H9 (cell line): ENCODE measurements around the gene MRPS31. TPM values are rescaled to one million over a fixed set of nuclear protein-coding genes. Genes with fewer than 3 reads are reported as not detected.
A peak's percentile ranks its signal among the peaks of the same experiment; 100 is the strongest.

Experiments used
- DNase-seq: peaks from one replicate; pipeline ENCODE4 v3.0.0-alpha.2; 2017
- H2AFZ ChIP-seq: one replicate; pipeline ENCODE4 v1.6.1; 2013; ENCODE audit warnings: mild to moderate bottlenecking, low read length, control low read depth, moderate library complexity
- H2AK5ac ChIP-seq: 2 replicates; pipeline ENCODE4 v1.6.1; 2013; ENCODE audit warnings: low read length, control low read depth, mixed read lengths; ENCODE audit not compliant: insufficient read length
- H2BK120ac ChIP-seq: one replicate; pipeline ENCODE4 v1.6.1; 2013; ENCODE audit warnings: low read depth, mild to moderate bottlenecking, low read length, control low read depth, inconsistent platforms; ENCODE audit not compliant: poor library complexity, severe bottlenecking
- H2BK12ac ChIP-seq: 2 replicates; pipeline ENCODE4 v1.6.1; 2013; ENCODE audit warnings: low read length, control low read depth, mixed read lengths, low read depth; ENCODE audit not compliant: insufficient read length
- H2BK15ac ChIP-seq: 2 replicates; pipeline ENCODE4 v1.6.1; 2013; ENCODE audit warnings: low read depth, low read length, control low read depth
- H2BK20ac ChIP-seq: one replicate; pipeline ENCODE4 v1.6.1; 2013; ENCODE audit warnings: low read depth, mild to moderate bottlenecking, low read length, control low read depth, inconsistent platforms; ENCODE audit not compliant: poor library complexity, severe bottlenecking
- H2BK5ac ChIP-seq: 2 replicates; pipeline ENCODE4 v1.6.1; 2013; ENCODE audit warnings: low read length, control low read depth, mixed read lengths; ENCODE audit not compliant: insufficient read length
- H3K14ac ChIP-seq: 2 replicates; pipeline ENCODE4 v1.6.1; 2013; ENCODE audit warnings: low read length, control low read depth; ENCODE audit not compliant: insufficient read depth
- H3K18ac ChIP-seq: 2 replicates; pipeline ENCODE4 v1.6.1; 2013; ENCODE audit warnings: low read depth, mild to moderate bottlenecking, mixed read lengths, low read length, control low read depth; ENCODE audit not compliant: insufficient read length
- H3K23ac ChIP-seq: 2 replicates; pipeline ENCODE4 v1.6.1; 2013; ENCODE audit warnings: low read length, control low read depth, mixed read lengths, low read depth; ENCODE audit not compliant: insufficient read length
- H3K23me2 ChIP-seq: 2 replicates; pipeline ENCODE4 v1.6.1; 2013; ENCODE audit warnings: low read depth, mild to moderate bottlenecking, mixed read lengths, low read length, control low read depth; ENCODE audit not compliant: insufficient read length, poor library complexity, severe bottlenecking
- H3K27ac ChIP-seq: 2 replicates; pipeline ENCODE4 v1.5.1; 2013; ENCODE audit warnings: low read length, control low read depth, mixed read lengths, low read depth; ENCODE audit not compliant: insufficient read length
- H3K27me3 ChIP-seq: 2 replicates; pipeline ENCODE4 v1.6.1; 2013; ENCODE audit warnings: low read length, control low read depth, inconsistent platforms; ENCODE audit not compliant: insufficient read depth
- H3K4ac ChIP-seq: 2 replicates; pipeline ENCODE4 v1.6.1; 2013; ENCODE audit warnings: low read depth, mild to moderate bottlenecking, control low read depth, inconsistent platforms, low read length, moderate library complexity
- H3K4me1 ChIP-seq: 2 replicates; pipeline ENCODE4 v1.6.1; 2013; ENCODE audit warnings: low read length, control low read depth, inconsistent platforms; ENCODE audit not compliant: insufficient read depth
- H3K4me2 ChIP-seq: 2 replicates; pipeline ENCODE4 v1.6.1; 2013; ENCODE audit warnings: low read length, control low read depth, mixed read lengths; ENCODE audit not compliant: insufficient read length, insufficient read depth
- H3K56ac ChIP-seq: 2 replicates; pipeline ENCODE4 v1.6.1; 2013; ENCODE audit warnings: low read depth, mild to moderate bottlenecking, mixed read lengths, low read length, control low read depth; ENCODE audit not compliant: insufficient read length
- H3K79me1 ChIP-seq: 2 replicates; pipeline ENCODE4 v1.6.1; 2013; ENCODE audit warnings: low read depth, mild to moderate bottlenecking, moderate library complexity, low read length, control low read depth, inconsistent platforms; ENCODE audit not compliant: insufficient read depth, poor library complexity, severe bottlenecking
- H3K79me2 ChIP-seq: 2 replicates; pipeline ENCODE4 v1.6.1; 2013; ENCODE audit warnings: low read length, control low read depth, inconsistent platforms; ENCODE audit not compliant: insufficient read depth
- H3K9ac ChIP-seq: 2 replicates; pipeline ENCODE4 v1.6.1; 2013; ENCODE audit warnings: low read length, control low read depth, mixed read lengths; ENCODE audit not compliant: insufficient read length; ENCODE audit errors: extremely low read depth
- H3K9me3 ChIP-seq: one replicate; pipeline ENCODE4 v1.6.1; 2013; ENCODE audit warnings: low read depth, low read length, inconsistent platforms; ENCODE audit not compliant: control insufficient read depth
- H3T11ph ChIP-seq: one replicate; pipeline ENCODE4 v1.6.1; 2013; ENCODE audit warnings: mild to moderate bottlenecking, low read length, control low read depth, inconsistent platforms
- H4K20me1 ChIP-seq: one replicate; pipeline ENCODE4 v1.6.1; 2013; ENCODE audit not compliant: control insufficient read depth, insufficient read length, insufficient read depth
- H4K5ac ChIP-seq: 2 replicates; pipeline ENCODE4 v1.6.1; 2013; ENCODE audit warnings: low read depth, mild to moderate bottlenecking, mixed read lengths, low read length, control low read depth; ENCODE audit not compliant: insufficient read length
- H4K8ac ChIP-seq: replicated peaks from 2 replicates; pipeline ENCODE4 v1.6.1; 2013; ENCODE audit warnings: low read length, control low read depth, mixed read lengths, low read depth; ENCODE audit not compliant: insufficient read length
- H4K91ac ChIP-seq: 2 replicates; pipeline ENCODE4 v1.6.1; 2013; ENCODE audit warnings: low read depth, mild to moderate bottlenecking, moderate library complexity, mixed read lengths, low read length, control low read depth; ENCODE audit not compliant: insufficient read length
- H3K27ac Mint-ChIP-seq, 3 experiments: 2 replicates in 2 of 3; 3 replicates in 1 of 3; pipeline ENCODE4 v1.8.0; 2020 to 2021; ENCODE audit warnings: mixed read lengths in 3 of 3, mild to moderate bottlenecking in 1 of 3, moderate library complexity in 1 of 3
- H3K27me3 Mint-ChIP-seq: 2 replicates; pipeline ENCODE4 v1.8.0; 2021; ENCODE audit warnings: low read depth, mild to moderate bottlenecking, moderate library complexity, mixed read lengths
- H3K36me3 Mint-ChIP-seq, 3 experiments: 2 replicates in 2 of 3; 3 replicates in 1 of 3; pipeline ENCODE4 v1.8.0; 2020 to 2021; ENCODE audit warnings: low read depth in 3 of 3, mixed read lengths in 3 of 3; ENCODE audit not compliant: insufficient read depth in 1 of 3
- H3K4me1 Mint-ChIP-seq, 2 experiments: 2 replicates each; pipeline ENCODE4 v1.8.0; 2020; ENCODE audit warnings: mixed read lengths in 2 of 2
- H3K4me3 Mint-ChIP-seq, 2 experiments: 2 replicates in 1 of 2; 3 replicates in 1 of 2; pipeline ENCODE4 v1.8.0; 2020 to 2021; ENCODE audit warnings: mild to moderate bottlenecking in 2 of 2, mixed read lengths in 2 of 2, moderate library complexity in 1 of 2
- H3K9me3 Mint-ChIP-seq, 2 experiments: 2 replicates in 1 of 2; 3 replicates in 1 of 2; pipeline ENCODE4 v1.8.0; 2020; ENCODE audit warnings: mild to moderate bottlenecking in 2 of 2, mixed read lengths in 2 of 2, moderate library complexity in 1 of 2
- CTCF ChIP-seq: fragments of 200-600 bp; sonication (generic); conservative IDR thresholded peaks from 3 replicates; pipeline ENCODE4 v1.8.0; 2021; ENCODE audit warnings: antibody characterized with exemption, mild to moderate bottlenecking
- WGBS: extraction: QIAGEN DNeasy Blood & Tissue Kit; methylation state at CpG from one replicate; pipeline ENCODE4 v1.1.7; 2013; ENCODE audit warnings: missing lambda C conversion rate, low lambda C conversion rate, mixed read lengths; ENCODE audit not compliant: insufficient read length; ENCODE audit errors: extremely low coverage; 5-methylcytosine and 5-hydroxymethylcytosine counted together
- total RNA-seq: library from RNA; stranded (reverse); gene quantifications from 2 replicates; pipeline ENCODE4 v1.2.1, GENCODE V29; 2021

The MRPS31 gene
- total RNA-seq, 1 experiment from 2014 or later: 27.3 TPM

GRCh38 chr13:40806241-40806640 is 35.3 kb upstream of the MRPS31 start:
- DNase-seq: no peak
- Histone ChIP-seq H3T11ph (no peak overlapping the region), H4K5ac (no peak overlapping the region), H2BK15ac (no peak overlapping the region), H3K23ac (no peak overlapping the region), H2BK5ac (no peak overlapping the region), H3K27ac (no peak overlapping the region), H3K23me2 (no peaks in the 10 kb centered on the region), H2BK12ac (no peak overlapping the region), H3K79me2 (no peaks in the 10 kb centered on the region), H4K20me1 (no peaks in the 10 kb centered on the region), H4K91ac (no peak overlapping the region), H2AK5ac (no peak overlapping the region), H3K9ac (peak overlapping the region; percentile 37), H2AFZ (no peak overlapping the region), H3K56ac (no peak overlapping the region), H3K4me1 (no peaks in the 10 kb centered on the region), H3K4ac (no peak overlapping the region), H3K14ac (no peak overlapping the region), H3K4me2 (no peak overlapping the region), H4K8ac (no peak overlapping the region), H3K9me3 (no peaks in the 10 kb centered on the region), H2BK120ac (no peak overlapping the region), H3K79me1 (no peaks in the 10 kb centered on the region), H3K27me3 (no peaks in the 10 kb centered on the region), H3K18ac (no peak overlapping the region), H2BK20ac (no peak overlapping the region)
- peak overlapping the region in 1 of 3 experiments; percentile 32; a peak in 1 of 7 replicates for H3K27ac Mint-ChIP-seq
- no peak for TF ChIP-seq CTCF
- H3K9me3 Mint-ChIP-seq: no peaks in the 10 kb centered on the region
- WGBS: no CpG with 5 or more reads among the region's 1 CpG
- peaks cover 13 to 56% (median 56%) of the 10 kb centered on the region in 3 experiments; a peak in 6 of 7 replicates for H3K36me3 Mint-ChIP-seq
- no peaks in the 10 kb centered on the region for H3K4me1 Mint-ChIP-seq
- no peak overlapping the region for H3K4me3 Mint-ChIP-seq
- no peaks in the 10 kb centered on the region for H3K27me3 Mint-ChIP-seq
